DOHH2 (cell line): Measurements from ENCODE around the gene CYTH1.

Experiments used
- CTCF ChIP-seq: fragments of 200-600 bp; sonication (generic); IDR thresholded peaks from one replicate; pipeline ENCODE4 v1.5.1; 2014; ENCODE audit warnings: antibody characterized with exemption, mild to moderate bottlenecking, low read depth, low read length; ENCODE audit not compliant: poor library complexity, severe bottlenecking
- EZH2phosphoT487 ChIP-seq: fragments of 200-600 bp; sonication (generic); IDR thresholded peaks from 2 replicates; pipeline ENCODE4 v1.6.1; 2017; ENCODE audit warnings: borderline replicate concordance, mild to moderate bottlenecking, antibody characterized with exemption, low read length, moderate library complexity, mixed read lengths

DNA sequence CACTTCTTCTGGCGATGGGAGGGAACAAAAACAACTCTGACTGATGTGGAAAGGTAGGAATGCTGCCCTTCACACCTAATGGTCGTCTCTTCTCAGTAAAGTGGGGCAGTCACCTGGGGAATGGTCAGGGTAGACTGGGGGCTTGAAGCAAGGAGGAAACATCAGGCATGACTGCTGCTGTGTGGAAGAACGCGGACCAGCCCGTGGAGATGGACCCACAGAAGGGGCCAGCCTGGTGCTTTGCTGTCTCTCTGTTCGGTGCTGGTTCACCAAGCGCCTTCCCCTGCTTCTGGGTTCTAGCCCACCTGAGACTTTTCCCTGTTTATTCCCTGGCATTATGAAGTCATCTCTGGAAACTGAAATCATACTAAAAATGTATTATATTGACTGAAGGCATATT lies 108.7 kb downstream of the CYTH1 start:
- TF ChIP-seq CTCF (no peak), EZH2phosphoT487 (no peak)
